HG03469 (cell line): ENCODE measurements around the gene CLDN18.

Source experiments
- ATAC-seq: cut with Tn5 transposase; IDR thresholded peaks from one replicate; pipeline ENCODE4 v1.9.1; 2021; ENCODE audit warnings: mild to moderate bottlenecking, moderate library complexity, moderate number of reproducible peaks; ENCODE audit not compliant: unreplicated experiment

Gene CLDN18

GRCh38 chr3:138060792-138061191 lies 50.8 kb downstream of the CLDN18 start:
- peak; percentile 50 for ATAC-seq

- ATAC-seq, result no peak
These were observed 52.1 kb downstream of the CLDN18 start for GRCh38 chr3:138062037-138062436.

GRCh38 chr3:138062626-138063025 lies 52.7 kb downstream of the CLDN18 start:
- no peak for ATAC-seq

DNA sequence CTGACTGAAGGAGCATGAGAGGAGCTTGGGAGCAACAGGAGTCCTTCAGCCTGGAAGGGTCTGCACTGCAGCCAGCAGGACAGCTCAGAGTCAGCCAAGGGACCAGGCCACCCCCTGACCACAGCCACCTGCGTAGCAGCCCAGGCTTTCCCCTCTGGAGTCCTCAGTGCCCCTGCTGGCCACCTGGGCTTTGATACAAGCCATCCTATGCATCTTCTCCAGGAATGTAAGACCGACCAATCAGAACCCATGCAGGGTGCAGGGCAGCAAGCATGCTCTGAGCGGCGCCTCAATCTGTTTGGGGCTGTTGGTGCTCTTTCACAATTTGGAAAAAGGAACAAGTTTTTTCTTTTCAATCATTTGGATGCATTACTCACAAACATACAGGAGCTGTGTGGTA lies 53.5 kb downstream of the CLDN18 start:
- ATAC-seq, result no peak

GRCh38 chr3:138065949-138066348 lies 56.0 kb downstream of the CLDN18 start:
- ATAC-seq, result peak; percentile 7

GRCh38 chr3:138066383-138066782 lies 56.4 kb downstream of the CLDN18 start:
- ATAC-seq, result peak; percentile 82

DNA sequence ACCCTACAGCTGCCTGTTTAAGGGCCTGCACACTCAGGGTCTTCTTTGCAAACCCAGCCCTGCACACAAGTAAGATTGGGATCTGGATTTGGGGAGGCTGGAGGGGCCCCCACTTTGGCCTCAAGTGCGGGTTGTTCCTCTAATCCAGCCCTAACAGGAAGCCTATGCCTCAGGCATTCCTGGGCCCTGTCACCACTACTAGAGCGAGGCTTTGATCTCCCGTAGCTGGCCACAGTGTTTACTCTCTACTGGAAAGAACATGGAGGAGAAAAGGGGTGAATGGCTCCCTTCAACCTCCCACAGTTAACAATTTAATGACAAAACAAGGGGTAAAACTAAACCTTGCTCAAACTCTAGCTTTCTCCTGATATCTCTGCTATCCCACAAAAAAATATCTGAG lies 57.0 kb downstream of the CLDN18 start:
- no peak for ATAC-seq

DNA sequence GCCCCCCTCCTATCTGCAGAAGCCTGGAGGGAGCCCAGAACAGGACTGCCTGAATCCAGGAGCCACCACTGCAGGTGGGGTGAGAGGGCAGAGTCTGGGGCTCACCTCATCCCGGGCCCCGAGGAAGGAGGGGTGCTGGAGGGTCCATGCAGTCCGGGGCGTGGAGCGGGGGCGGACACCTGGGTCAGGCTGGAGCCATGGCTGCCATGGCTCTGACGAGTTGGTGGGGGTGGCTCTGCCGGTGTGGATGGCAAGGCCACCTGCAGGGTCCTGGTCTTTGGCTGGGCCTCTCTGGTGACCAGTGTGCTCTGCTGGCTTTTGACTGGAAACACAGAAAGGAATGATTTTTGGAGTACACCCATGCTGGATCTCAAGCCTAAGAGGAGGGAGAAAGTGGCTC lies 58.1 kb downstream of the CLDN18 start:
- ATAC-seq, result no peak

- peak; percentile 72 for ATAC-seq
These were observed 58.7 kb downstream of the CLDN18 start for GRCh38 chr3:138068579-138069174.

DNA sequence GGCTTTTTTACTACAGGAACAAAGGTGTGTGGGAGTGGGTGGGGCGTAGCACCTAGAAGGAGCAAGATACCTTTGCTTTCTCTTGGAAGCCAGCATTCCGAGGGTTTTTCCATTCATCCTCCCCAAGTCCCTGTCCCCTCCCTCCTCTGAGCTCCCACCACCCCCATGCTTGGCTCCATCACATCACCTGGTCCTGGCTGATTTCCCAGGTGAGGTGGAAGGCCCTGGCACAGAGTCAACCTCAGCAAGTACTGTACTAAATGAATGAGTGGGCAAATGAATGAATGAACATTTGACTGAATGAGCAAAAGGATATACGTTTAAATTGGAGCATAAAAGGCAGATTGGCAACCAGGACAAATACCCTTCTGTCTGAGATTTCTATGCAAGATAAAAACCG lies 60.0 kb downstream of the CLDN18 start:
- no peak for ATAC-seq

DNA sequence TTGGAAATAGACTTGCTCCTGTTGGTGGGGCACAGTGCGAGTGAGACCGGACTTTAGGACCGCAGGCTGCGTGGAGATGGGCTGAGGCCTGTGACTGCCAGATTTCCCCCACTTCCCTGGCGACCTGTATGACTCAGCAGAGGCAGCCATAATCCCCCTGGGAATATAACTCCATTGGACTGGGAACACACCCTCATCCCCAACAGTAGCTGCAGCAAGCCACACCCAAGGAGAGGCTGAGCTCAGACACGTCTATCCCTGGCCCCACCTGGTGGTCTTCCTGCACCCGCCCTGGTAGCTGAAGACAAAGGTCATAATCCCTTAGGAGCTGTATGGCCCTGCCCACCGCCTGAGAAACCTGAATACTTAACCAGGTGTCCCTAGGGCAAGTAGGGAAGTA lies 62.8 kb downstream of the CLDN18 start:
- no peak for ATAC-seq

DNA sequence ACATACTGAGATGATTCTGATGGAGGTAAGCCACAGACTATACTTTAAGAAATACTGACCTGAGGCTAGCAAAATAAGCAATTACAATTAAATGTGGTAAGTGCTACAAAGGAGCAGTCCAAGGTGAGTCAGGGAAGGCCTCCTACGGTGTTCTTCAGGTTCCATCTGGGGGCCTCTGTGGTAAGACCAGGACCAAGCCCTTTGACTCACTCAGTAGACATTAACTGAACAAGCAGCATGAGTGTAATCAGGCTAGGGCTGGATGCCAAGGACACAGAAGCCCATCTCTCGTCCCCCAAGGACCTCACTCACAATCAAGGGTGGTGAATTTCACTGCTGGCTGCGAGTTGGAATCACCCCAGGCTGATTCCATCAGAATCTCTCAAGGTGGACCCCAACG lies 68.1 kb downstream of the CLDN18 start:
- no peak for ATAC-seq

- no peak for ATAC-seq
These were observed 69.0 kb downstream of the CLDN18 start for GRCh38 chr3:138078901-138079344.

- no peak for ATAC-seq
These were observed 69.9 kb downstream of the CLDN18 start for GRCh38 chr3:138079901-138080300.

GRCh38 chr3:138081371-138082084 lies 71.6 kb downstream of the CLDN18 start:
- ATAC-seq, result no peak

GRCh38 chr3:138082085-138082991 lies 72.4 kb downstream of the CLDN18 start:
- no peak for ATAC-seq

DNA sequence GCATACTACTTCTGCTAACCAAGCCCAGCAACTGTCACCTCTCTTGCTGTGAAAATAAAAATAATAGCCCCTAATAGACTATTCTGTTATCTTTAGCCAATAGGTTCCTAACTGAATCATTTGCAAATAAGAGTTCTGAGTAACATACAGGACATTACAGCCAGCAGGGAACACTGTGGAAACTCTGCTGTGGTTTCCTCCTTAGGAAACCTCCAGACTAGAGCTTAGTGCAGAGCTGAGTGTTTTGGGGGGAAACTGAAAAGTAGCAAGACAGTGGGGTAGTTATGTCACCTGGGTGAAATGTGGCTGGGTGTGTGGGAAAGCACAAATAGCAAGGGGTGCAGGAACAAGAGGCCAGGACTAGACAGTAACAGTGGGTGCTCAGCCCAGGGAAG lies 73.0 kb downstream of the CLDN18 start:
- no peak for ATAC-seq
